Measurements from ENCODE around the gene TLK1.
"Not testable (repeated sequence)": the region's sequence is repeated elsewhere in the genome, so short reads cannot be mapped to it uniquely, and the experiment has no call there.

The TLK1 gene

DNA sequence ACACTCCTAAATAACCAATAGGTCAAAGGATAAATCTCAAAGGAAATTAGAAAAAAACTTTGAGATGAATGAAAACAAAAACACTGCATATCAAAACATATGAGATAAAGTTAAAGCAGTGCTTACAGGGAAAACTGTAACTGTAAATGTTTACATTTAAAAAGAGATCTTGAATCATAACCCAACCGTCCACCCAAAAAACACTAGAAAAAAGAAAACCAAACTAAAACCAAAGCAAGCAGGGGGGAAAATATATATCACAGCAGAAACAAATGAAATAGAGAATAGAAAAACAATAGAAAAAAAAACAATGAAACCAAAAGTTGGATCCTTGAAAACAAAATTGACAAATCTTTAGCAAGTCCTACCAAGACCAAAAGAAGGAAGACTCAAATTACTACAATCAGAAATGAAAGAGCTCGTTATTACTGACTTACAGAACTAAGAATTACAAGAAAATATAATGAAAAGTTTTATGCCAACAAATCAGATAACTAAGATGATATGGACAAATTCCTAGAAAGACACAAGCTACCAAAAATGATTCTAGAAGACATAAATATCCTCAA, 65.6 kb downstream of the TLK1 start:
- no peak for ATAC-seq
- TF ChIP-seq, protein P1, sequence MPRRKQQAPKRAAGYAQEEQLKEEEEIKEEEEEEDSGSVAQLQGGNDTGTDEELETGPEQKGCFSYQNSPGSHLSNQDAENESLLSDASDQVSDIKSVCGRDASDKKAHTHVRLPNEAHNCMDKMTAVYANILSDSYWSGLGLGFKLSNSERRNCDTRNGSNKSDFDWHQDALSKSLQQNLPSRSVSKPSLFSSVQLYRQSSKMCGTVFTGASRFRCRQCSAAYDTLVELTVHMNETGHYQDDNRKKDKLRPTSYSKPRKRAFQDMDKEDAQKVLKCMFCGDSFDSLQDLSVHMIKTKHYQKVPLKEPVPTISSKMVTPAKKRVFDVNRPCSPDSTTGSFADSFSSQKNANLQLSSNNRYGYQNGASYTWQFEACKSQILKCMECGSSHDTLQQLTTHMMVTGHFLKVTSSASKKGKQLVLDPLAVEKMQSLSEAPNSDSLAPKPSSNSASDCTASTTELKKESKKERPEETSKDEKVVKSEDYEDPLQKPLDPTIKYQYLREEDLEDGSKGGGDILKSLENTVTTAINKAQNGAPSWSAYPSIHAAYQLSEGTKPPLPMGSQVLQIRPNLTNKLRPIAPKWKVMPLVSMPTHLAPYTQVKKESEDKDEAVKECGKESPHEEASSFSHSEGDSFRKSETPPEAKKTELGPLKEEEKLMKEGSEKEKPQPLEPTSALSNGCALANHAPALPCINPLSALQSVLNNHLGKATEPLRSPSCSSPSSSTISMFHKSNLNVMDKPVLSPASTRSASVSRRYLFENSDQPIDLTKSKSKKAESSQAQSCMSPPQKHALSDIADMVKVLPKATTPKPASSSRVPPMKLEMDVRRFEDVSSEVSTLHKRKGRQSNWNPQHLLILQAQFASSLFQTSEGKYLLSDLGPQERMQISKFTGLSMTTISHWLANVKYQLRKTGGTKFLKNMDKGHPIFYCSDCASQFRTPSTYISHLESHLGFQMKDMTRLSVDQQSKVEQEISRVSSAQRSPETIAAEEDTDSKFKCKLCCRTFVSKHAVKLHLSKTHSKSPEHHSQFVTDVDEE (CRISPR knock-in tag; IDR thresholded peaks at IDR 0.05): no peak
- TF ChIP-seq CSDC2 (CRISPR knock-in tag; IDR thresholded peaks at IDR 0.05): no peak
- TF ChIP-seq SNAI2 (CRISPR knock-in tag; IDR thresholded peaks at IDR 0.05): no peak
- TF ChIP-seq, protein P2, sequence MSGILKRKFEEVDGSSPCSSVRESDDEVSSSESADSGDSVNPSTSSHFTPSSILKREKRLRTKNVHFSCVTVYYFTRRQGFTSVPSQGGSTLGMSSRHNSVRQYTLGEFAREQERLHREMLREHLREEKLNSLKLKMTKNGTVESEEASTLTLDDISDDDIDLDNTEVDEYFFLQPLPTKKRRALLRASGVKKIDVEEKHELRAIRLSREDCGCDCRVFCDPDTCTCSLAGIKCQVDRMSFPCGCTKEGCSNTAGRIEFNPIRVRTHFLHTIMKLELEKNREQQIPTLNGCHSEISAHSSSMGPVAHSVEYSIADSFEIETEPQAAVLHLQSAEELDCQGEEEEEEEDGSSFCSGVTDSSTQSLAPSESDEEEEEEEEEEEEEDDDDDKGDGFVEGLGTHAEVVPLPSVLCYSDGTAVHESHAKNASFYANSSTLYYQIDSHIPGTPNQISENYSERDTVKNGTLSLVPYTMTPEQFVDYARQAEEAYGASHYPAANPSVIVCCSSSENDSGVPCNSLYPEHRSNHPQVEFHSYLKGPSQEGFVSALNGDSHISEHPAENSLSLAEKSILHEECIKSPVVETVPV (CRISPR knock-in tag; IDR thresholded peaks at IDR 0.05): no peak
- no peak for TF ChIP-seq ZNF565 (CRISPR knock-in tag; conservative IDR thresholded peaks at IDR 0.05; ENCODE audit: low read depth)
- TF ChIP-seq OSR1 (CRISPR knock-in tag; IDR thresholded peaks at IDR 0.05): no peak
- no peak for TF ChIP-seq ZC3H10 (CRISPR knock-in tag; IDR thresholded peaks at IDR 0.05)
- TF ChIP-seq ZNF70 (CRISPR knock-in tag; IDR thresholded peaks at IDR 0.05): no peak

DNA sequence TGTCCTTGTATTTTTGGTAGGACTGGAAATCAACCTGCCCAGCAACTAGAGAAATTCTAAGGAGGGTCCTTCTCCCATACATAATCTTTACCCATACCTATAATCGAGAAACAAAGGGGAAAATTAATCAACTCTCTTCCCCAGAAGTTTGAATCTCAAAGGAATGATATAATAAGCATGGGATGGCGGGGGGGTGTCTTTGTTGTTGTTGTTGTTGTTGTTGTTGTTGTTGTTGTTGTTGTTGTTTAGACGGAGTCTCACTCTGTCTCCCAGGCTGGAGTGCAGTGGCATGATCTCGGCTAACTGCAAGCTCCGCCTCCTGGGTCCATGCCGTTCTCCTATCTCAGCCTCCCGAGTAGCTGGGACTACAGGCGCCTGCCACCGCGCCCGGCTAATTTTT, 69.2 kb downstream of the TLK1 start:
- ATAC-seq: not testable (repeated sequence)

DNA sequence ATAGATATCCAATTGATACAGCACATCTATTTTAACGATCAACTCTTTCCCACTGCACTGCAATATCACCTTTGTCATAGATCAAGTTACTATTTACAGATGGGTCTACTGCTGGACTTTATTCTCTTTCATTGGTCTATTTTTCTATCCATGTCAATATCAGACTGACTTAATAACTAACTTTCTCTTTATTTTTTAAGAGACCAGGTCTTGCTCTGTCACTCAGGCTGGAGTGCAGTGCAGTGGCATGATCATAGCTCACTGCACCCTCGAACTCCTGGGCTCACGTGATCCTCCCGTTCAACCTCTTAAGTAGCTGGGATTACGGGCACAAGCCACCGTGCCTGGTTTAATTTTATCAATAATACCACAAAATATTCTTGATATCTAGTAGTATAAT, 71.2 kb downstream of the TLK1 start:
- no peak for ATAC-seq
- TF ChIP-seq ZC3H10 (CRISPR knock-in tag; IDR thresholded peaks at IDR 0.05) (no peak), RARB (CRISPR knock-in tag; IDR thresholded peaks at IDR 0.05) (no peak), ZFP3 (CRISPR knock-in tag; IDR thresholded peaks at IDR 0.05) (no peak), ARNTL (CRISPR knock-in tag; IDR thresholded peaks at IDR 0.05; ENCODE audit: borderline replicate concordance, low read depth) (no peak), ZNF565 (CRISPR knock-in tag; conservative IDR thresholded peaks at IDR 0.05; ENCODE audit: low read depth) (no peak), SNAI2 (CRISPR knock-in tag; IDR thresholded peaks at IDR 0.05) (no peak), CSDC2 (CRISPR knock-in tag; IDR thresholded peaks at IDR 0.05) (no peak), OSR1 (CRISPR knock-in tag; IDR thresholded peaks at IDR 0.05) (no peak), BACH2 (CRISPR knock-in tag; IDR thresholded peaks at IDR 0.05; ENCODE audit: borderline replicate concordance) (no peak), ZNF8 (CRISPR knock-in tag; IDR thresholded peaks at IDR 0.05) (no peak), TCF4 (CRISPR knock-in tag; IDR thresholded peaks at IDR 0.05; ENCODE audit: borderline replicate concordance) (no peak)
- TF ChIP-seq, protein P3, sequence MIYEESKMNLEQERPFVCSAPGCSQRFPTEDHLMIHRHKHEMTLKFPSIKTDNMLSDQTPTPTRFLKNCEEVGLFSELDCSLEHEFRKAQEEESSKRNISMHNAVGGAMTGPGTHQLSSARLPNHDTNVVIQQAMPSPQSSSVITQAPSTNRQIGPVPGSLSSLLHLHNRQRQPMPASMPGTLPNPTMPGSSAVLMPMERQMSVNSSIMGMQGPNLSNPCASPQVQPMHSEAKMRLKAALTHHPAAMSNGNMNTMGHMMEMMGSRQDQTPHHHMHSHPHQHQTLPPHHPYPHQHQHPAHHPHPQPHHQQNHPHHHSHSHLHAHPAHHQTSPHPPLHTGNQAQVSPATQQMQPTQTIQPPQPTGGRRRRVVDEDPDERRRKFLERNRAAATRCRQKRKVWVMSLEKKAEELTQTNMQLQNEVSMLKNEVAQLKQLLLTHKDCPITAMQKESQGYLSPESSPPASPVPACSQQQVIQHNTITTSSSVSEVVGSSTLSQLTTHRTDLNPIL (CRISPR knock-in tag; IDR thresholded peaks at IDR 0.05; ENCODE audit: low read depth): no peak
- TF ChIP-seq, protein P4, sequence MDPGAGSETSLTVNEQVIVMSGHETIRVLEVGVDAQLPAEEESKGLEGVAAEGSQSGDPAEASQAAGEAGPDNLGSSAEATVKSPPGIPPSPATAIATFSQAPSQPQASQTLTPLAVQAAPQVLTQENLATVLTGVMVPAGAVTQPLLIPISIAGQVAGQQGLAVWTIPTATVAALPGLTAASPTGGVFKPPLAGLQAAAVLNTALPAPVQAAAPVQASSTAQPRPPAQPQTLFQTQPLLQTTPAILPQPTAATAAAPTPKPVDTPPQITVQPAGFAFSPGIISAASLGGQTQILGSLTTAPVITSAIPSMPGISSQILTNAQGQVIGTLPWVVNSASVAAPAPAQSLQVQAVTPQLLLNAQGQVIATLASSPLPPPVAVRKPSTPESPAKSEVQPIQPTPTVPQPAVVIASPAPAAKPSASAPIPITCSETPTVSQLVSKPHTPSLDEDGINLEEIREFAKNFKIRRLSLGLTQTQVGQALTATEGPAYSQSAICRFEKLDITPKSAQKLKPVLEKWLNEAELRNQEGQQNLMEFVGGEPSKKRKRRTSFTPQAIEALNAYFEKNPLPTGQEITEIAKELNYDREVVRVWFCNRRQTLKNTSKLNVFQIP (CRISPR knock-in tag; IDR thresholded peaks at IDR 0.05; ENCODE audit: borderline replicate concordance, low read depth): no peak

DNA sequence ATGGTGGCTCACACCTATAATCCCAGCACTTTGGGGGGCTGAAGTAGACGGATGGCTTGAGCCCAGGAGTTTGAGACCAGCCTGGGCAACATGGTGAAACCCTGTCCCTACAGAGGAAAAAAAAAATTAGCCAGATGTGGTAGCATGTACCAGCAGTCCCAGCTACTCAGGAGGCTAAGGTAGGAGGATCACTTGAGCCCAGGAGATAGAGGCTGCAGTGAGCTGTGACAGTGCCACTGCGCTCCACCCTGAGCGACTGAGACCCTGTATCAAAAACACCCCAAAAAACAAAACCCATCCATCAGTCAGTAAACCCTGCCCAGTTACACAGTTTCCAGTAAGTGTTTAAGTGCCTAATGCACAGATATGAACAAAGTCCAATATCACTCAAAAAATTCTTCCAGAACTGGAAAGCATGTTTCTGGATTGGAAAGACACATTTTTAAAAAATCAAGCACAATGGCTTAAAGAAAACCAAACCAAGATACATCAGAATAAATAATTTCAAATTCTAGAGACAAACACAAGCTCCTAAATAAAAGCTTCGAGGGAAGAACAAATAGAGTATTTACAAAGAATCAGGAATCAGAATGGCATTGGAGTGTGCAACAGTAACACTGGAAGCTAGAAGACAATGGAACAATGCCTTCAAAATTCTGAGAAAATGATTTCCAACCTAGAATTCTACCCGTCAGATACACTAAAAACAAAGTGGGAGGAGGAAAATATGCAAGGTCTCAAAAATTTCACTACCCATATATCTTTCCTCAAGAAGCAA, 72.4 kb downstream of the TLK1 start:
- no peak for ATAC-seq
- TF ChIP-seq TOX (CRISPR knock-in tag; IDR thresholded peaks at IDR 0.05; ENCODE audit: borderline replicate concordance) (no peak), ZFP30 (CRISPR knock-in tag; IDR thresholded peaks at IDR 0.05) (no peak), PPARA (CRISPR knock-in tag; IDR thresholded peaks at IDR 0.05; ENCODE audit: borderline replicate concordance) (no peak), GLIS3 (CRISPR knock-in tag; IDR thresholded peaks at IDR 0.05) (no peak)
